GM19193 (cell line): Measurements from ENCODE around the gene CD164.

Experiments
- POLR2A ChIP-seq: IDR thresholded peaks from 4 replicates; pipeline ENCODE4 v1.6.1; 2011; ENCODE audit not compliant: insufficient read depth, insufficient read length; ENCODE audit errors: extremely low read depth

CD164 gene

GRCh38 chr6:109381747-109382575, at the start of gene CD164:
CD164 (minus strand) TSS chr6:109382467; CDS start chr6:109382378, 89 bp downstream.
- peak; percentile 97 for TF ChIP-seq POLR2A

GRCh38 chr6:109429496-109429895, 47.2 kb upstream of the CD164 start:
- TF ChIP-seq POLR2A: no peak

- TF ChIP-seq POLR2A: no peak
These were observed 46.7 kb upstream of the CD164 start for GRCh38 chr6:109428889-109429477.

GRCh38 chr6:109424946-109425345, 42.7 kb upstream of the CD164 start:
- TF ChIP-seq POLR2A: no peak

GRCh38 chr6:109421184-109421583, 38.9 kb upstream of the CD164 start:
- TF ChIP-seq POLR2A: no peak

- TF ChIP-seq POLR2A: no peak
These were observed 38.5 kb upstream of the CD164 start for GRCh38 chr6:109420751-109421150.

GRCh38 chr6:109417646-109418045, 35.4 kb upstream of the CD164 start:
- no peak for TF ChIP-seq POLR2A

- TF ChIP-seq POLR2A: no peak
These were observed 28.8 kb upstream of the CD164 start for GRCh38 chr6:109411034-109411433.

GRCh38 chr6:109406196-109406595, 23.9 kb upstream of the CD164 start:
- no peak for TF ChIP-seq POLR2A

- TF ChIP-seq POLR2A: no peak
These were observed 14.8 kb upstream of the CD164 start for GRCh38 chr6:109397020-109397419.

GRCh38 chr6:109396046-109396718, 13.9 kb upstream of the CD164 start:
- no peak for TF ChIP-seq POLR2A

- TF ChIP-seq POLR2A: no peak
These were observed 11.6 kb upstream of the CD164 start for GRCh38 chr6:109393886-109394281.

GRCh38 chr6:109393157-109393885, 11.1 kb upstream of the CD164 start:
- TF ChIP-seq POLR2A: no peak

- TF ChIP-seq POLR2A: no peak
These were observed 7.5 kb upstream of the CD164 start for GRCh38 chr6:109389650-109390274.

- TF ChIP-seq POLR2A: no peak
These were observed 6.0 kb upstream of the CD164 start for GRCh38 chr6:109388265-109388664.
